BLaER1 (cell line): Measurements from ENCODE around the gene DEPDC5.
A peak's percentile ranks its signal among the peaks of the same experiment; 100 is the strongest.

ENCODE experiments used
- H3K27ac ChIP-seq: shearing (Covaris generic); formaldehyde crosslinking; 2 replicates; pipeline ENCODE4 v1.8.1; 2022
- H3K27me3 ChIP-seq: shearing (Covaris generic); formaldehyde crosslinking; 2 replicates; pipeline ENCODE4 v1.8.1; 2022
- H3K36me3 ChIP-seq: shearing (Covaris generic); formaldehyde crosslinking; 2 replicates; pipeline ENCODE4 v1.8.1; 2022
- H3K4me1 ChIP-seq: shearing (Covaris generic); formaldehyde crosslinking; 2 replicates; pipeline ENCODE4 v1.8.1; 2022
- H3K4me2 ChIP-seq: shearing (Covaris generic); formaldehyde crosslinking; 2 replicates; pipeline ENCODE4 v1.8.1; 2022
- H3K4me3 ChIP-seq: shearing (Covaris generic); formaldehyde crosslinking; 2 replicates; pipeline ENCODE4 v1.8.1; 2022
- H3K9ac ChIP-seq: shearing (Covaris generic); formaldehyde crosslinking; 2 replicates; pipeline ENCODE4 v1.8.1; 2022
- H3K9me3 ChIP-seq: shearing (Covaris generic); formaldehyde crosslinking; 2 replicates; pipeline ENCODE4 v1.8.1; 2022
- H4K20me1 ChIP-seq: shearing (Covaris generic); formaldehyde crosslinking; 2 replicates; pipeline ENCODE4 v1.8.1; 2022
- Cebpa-rat ChIP-seq: shearing (Covaris generic); IDR thresholded peaks from 2 replicates; pipeline ENCODE4 v1.8.1; 2022

The DEPDC5 gene

DNA sequence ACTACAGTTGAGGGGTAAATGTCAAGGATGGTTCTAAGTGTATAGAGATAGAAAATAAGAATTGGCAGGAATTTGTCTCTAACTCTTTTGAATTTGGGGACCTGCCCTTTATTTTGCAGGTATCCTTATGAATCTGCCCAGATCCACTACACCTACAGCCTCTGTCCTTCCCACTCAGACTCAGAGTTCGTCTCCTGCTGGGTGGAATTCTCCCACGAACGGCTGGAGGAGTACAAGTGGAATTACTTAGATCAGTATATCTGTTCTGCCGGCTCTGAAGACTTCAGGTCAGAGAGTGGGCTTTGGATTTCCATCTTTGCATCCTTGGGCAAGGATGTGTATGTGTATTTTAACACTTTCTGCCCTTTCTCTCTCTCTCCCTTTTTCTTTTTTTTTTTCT lies 89.7 kb downstream of the DEPDC5 start:
- no peak for TF ChIP-seq Cebpa-rat
- Histone ChIP-seq H3K9me3 (no peaks in the 10 kb centered on the region), H3K27me3 (no peaks in the 10 kb centered on the region), H3K4me3 (no peak overlapping the region), H3K36me3 (peaks cover 99% of the 10 kb centered on the region), H4K20me1 (no peaks in the 10 kb centered on the region), H3K9ac (no peak overlapping the region), H3K27ac (no peak overlapping the region), H3K4me1 (peaks cover 19% of the 10 kb centered on the region), H3K4me2 (no peak overlapping the region)

DNA sequence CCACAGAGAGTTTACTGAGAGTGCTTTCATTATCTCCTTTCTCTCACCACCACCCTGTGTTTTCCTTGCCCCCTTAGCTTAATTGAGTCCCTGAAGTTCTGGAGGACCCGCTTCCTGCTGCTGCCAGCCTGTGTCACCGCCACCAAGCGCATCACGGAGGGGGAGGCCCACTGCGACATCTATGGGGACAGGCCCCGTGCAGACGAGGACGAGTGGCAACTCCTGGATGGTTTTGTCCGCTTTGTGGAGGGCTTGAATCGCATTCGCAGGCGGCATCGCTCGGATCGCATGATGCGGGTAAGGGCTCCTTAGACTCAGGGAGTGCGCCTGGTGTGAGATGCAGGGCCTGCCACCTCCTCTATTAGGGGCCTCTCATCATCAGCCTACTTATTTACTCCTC lies 91.1 kb downstream of the DEPDC5 start:
- Histone ChIP-seq H3K27ac (no peak overlapping the region), H3K4me2 (no peak overlapping the region), H3K27me3 (no peaks in the 10 kb centered on the region), H3K9me3 (no peaks in the 10 kb centered on the region), H4K20me1 (no peaks in the 10 kb centered on the region), H3K9ac (no peak overlapping the region), H3K4me1 (peaks cover 19% of the 10 kb centered on the region), H3K4me3 (no peak overlapping the region), H3K36me3 (peaks cover 99% of the 10 kb centered on the region)
- no peak for TF ChIP-seq Cebpa-rat

DNA sequence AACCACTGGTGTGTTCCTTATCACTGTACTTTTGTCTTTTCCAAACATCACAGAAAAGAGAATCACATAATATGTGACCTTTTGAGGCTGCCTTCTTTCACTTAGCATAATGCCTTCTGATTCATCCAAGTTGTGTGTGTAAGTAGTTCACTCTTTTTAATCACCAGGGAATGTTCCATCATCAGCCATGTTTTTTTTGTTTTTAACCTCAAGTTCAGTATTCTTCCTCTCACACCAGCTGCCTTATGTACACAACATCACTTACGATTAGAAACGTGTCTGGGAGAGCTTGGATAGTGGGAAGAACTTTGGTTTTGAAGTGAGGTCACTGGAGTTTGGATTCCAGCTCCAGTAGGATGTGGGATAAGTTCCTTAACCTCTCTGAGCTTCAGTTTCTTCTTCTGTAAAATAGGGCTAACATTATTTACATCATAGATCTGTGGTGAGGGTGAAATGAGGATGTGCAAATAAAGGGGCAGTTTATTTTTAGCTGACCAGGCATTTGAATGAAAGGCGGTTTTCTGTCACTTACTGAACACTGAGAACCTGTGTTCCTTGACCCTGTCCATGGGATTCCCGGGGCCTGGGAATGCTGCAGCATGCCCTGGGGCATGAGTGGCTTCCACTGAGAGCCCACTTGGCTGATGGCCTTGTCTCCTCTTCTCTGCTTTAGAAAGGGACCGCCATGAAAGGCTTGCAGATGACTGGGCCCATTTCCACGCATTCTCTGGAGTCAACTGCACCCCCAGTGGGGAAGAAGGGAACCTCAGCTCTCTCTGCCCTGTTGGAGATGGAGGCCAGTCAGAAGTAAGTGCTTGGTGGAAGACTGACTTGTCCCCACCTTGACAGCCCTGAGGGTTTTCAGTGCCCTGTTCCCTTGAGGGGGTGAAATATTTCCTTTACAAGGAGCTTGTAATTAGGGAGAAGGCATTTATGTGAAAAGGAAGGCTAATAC lies 92.6 kb downstream of the DEPDC5 start:
- Histone ChIP-seq H3K4me2 (no peak overlapping the region), H3K4me3 (no peak overlapping the region), H3K9ac (no peak overlapping the region), H3K36me3 (peaks cover 98% of the 10 kb centered on the region), H3K27me3 (no peaks in the 10 kb centered on the region), H3K4me1 (peaks cover 5% of the 10 kb centered on the region), H3K27ac (no peak overlapping the region), H4K20me1 (no peaks in the 10 kb centered on the region), H3K9me3 (no peaks in the 10 kb centered on the region)
- TF ChIP-seq Cebpa-rat, result no peak

DNA sequence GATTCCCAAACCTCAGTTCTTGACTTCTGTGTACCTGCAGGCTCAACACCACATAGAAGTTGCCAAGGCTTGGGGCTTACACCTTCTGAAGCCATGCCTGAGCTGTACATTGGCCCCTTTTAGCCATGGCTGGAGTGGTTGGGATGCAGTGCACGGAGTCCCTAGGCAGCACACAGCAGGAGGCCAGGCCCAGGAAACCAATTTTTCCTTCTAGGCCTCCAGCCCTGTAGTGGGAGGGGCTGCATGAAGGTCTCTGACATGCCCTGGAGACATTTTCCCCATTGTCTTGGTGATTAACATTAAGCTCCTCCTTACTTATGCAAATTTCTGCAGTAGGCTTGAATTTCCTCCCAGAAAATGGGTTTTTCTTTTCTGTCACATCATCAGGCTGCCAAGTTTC lies 94.6 kb downstream of the DEPDC5 start:
- Histone ChIP-seq H3K4me2 (no peak overlapping the region), H4K20me1 (no peaks in the 10 kb centered on the region), H3K27me3 (no peaks in the 10 kb centered on the region), H3K9ac (no peak overlapping the region), H3K27ac (no peak overlapping the region), H3K4me1 (peaks cover 8% of the 10 kb centered on the region), H3K4me3 (no peak overlapping the region), H3K9me3 (no peaks in the 10 kb centered on the region), H3K36me3 (peaks cover 97% of the 10 kb centered on the region)
- no peak for TF ChIP-seq Cebpa-rat

DNA sequence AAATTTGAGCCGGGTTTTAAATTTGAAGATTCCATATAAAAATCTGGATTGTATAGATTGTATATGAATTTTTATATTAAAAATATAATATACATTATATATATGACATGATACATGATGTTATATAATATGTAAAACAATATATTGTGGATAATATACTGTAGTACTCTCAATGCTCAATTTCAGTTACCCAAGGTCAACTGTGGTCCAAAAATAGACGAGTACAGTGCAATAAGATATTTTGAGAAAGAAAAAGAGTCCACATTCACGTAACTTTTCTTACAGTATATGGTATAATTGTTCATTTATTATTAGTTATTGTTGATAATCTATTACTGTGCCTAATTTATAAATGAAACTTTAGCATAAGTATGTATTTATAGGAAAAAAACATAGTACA lies 96.3 kb downstream of the DEPDC5 start:
- TF ChIP-seq Cebpa-rat, result no peak
- Histone ChIP-seq H3K4me3 (no peak overlapping the region), H3K27ac (no peak overlapping the region), H3K4me2 (no peak overlapping the region), H3K36me3 (peaks cover 96% of the 10 kb centered on the region), H3K9me3 (no peaks in the 10 kb centered on the region), H4K20me1 (no peaks in the 10 kb centered on the region), H3K27me3 (no peaks in the 10 kb centered on the region), H3K4me1 (peaks cover 10% of the 10 kb centered on the region), H3K9ac (no peak overlapping the region)

DNA sequence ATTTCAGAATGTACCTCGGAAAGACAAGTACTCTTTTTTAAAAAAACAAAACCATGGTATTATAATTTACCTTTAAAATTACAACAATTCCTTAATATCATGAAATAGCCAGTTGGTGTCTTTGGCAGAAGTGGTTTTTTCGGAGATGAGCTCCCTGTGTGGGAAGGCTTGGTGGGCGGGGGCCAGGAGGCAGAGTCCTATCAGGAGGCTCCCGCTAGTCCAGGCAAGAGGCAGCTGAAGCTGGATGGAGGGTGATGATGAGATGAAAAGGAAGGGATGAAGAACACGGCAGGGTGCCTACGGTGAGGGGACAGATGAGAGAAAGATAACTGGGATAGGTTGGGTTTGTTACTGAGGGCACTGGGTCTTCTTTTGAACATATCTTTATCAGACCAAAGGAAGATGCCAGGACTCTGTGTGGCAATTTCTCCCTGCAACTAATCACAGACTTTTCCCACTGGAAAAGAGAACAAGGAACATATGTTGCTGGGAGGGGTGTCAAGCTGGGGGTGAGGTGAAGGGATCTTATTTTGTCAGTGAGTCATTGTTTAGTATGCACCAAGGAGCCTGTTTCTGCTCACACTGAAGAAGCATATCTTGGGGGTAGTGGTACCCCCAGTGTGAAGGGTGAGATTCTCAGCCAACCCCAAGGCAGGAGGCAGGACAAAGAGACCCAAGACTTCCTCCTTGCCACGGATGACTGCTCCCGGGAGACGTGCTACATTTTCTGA lies 99.0 kb downstream of the DEPDC5 start:
- no peak overlapping the region for H3K4me3 ChIP-seq
- H3K4me2 ChIP-seq, result peak overlapping the region; percentile 48
- no peak for TF ChIP-seq Cebpa-rat
- peaks cover 94% of the 10 kb centered on the region for H3K36me3 ChIP-seq
- H3K9me3 ChIP-seq, result no peaks in the 10 kb centered on the region
- no peak overlapping the region for H3K9ac ChIP-seq
- peaks cover 10% of the 10 kb centered on the region for H3K4me1 ChIP-seq
- no peak overlapping the region for H3K27ac ChIP-seq
- H3K27me3 ChIP-seq, result no peaks in the 10 kb centered on the region
- no peaks in the 10 kb centered on the region for H4K20me1 ChIP-seq

DNA sequence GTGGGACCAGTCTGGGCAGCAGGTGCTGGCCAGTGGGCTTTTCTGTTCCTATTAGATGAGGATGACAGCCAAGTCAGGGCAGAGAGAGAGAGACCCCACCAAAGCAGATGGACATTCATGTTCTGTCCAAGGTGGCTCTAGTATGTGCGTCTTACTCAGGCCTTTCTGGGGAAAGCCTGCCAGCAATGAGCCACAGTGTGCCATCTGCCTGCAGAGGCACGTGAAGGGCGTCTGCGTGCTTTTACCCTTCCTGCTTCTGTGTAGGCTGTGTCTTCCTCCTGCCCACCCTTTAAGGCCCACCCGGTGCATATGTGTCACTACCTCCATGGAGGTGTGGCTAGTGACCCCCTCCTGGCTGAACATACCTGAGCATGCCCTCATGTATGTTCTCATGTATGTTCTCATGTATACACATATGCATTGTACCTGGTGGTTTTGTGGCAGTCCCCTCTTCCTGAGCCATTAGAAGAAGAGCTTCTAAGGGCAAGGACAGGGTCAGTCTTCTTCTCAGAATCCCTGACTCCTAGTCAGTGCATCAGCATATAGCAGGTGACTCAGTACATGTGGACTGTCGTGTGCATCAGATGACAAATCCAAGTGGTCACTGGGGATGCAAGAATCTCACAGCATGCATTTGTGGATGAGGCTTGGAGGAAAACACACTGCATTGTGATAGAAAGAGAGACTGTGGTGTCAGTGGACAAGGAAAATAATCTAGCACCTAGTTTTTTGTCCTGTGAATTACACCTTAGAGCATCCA lies 100.1 kb downstream of the DEPDC5 start:
- Histone ChIP-seq H3K9ac (no peak overlapping the region), H3K27ac (no peak overlapping the region), H4K20me1 (no peaks in the 10 kb centered on the region), H3K4me2 (no peak overlapping the region), H3K4me3 (no peak overlapping the region), H3K27me3 (no peaks in the 10 kb centered on the region), H3K9me3 (no peaks in the 10 kb centered on the region), H3K4me1 (peaks cover 10% of the 10 kb centered on the region), H3K36me3 (peaks cover 88% of the 10 kb centered on the region)
- TF ChIP-seq Cebpa-rat, result no peak

DNA sequence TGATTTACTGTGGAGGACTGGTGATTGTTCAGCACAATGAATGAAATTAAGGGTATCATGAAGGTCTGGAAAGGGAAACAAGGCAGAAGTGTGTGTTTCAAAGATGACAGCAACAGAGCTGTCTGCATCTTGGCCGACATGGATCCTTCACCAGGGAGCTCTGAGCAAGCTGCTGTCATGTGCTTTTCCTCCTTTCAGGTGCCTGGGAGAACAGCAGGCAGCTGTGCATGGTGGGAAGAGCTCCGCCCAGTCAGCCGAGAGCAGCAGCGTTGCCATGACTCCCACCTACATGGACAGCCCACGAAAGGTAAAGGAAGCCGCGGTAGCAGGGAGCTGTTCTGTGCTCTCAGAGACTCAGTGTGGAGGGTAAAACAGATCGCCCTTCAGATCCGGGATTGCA lies 103.4 kb downstream of the DEPDC5 start:
- H4K20me1 ChIP-seq, result no peaks in the 10 kb centered on the region
- H3K9me3 ChIP-seq, result no peaks in the 10 kb centered on the region
- no peak overlapping the region for H3K4me2 ChIP-seq
- no peak overlapping the region for H3K9ac ChIP-seq
- no peak for TF ChIP-seq Cebpa-rat
- H3K36me3 ChIP-seq, result peaks cover 87% of the 10 kb centered on the region
- no peak overlapping the region for H3K4me3 ChIP-seq
- H3K27ac ChIP-seq, result no peak overlapping the region
- H3K4me1 ChIP-seq, result peaks cover 10% of the 10 kb centered on the region
- no peaks in the 10 kb centered on the region for H3K27me3 ChIP-seq

DNA sequence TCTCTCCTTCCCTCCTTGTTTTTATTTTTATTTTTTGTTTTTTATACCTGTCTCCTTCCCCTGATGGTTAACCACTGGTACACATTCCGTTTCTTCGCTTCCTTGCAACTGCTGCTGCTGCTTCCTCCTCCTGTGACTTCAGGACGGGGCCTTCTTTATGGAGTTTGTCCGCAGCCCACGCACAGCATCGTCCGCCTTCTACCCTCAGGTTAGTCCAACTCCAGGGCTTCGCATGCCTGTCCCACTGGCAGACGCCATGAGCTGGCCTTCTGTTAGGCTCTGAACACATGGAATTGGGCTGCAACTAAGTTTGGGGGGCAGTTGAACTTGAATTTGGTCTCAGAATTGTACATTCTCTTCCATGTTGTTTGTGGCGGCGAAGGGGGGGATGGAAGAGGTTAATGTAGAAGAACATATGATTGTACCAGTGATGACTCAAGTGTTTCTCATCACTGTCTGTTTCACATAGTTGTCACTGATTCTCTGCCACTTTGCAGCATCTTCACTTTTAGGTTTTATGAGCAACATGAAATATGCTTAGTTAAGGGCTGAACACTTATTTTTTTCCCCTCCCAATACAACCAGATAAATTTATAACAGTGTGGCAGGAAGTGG lies 107.5 kb downstream of the DEPDC5 start:
- Histone ChIP-seq H3K36me3 (peaks cover 84% of the 10 kb centered on the region), H3K27me3 (no peaks in the 10 kb centered on the region), H3K4me1 (no peaks in the 10 kb centered on the region), H3K9me3 (no peaks in the 10 kb centered on the region), H3K9ac (no peak overlapping the region), H3K4me3 (no peak overlapping the region), H3K27ac (no peak overlapping the region), H3K4me2 (no peak overlapping the region), H4K20me1 (no peaks in the 10 kb centered on the region)
- no peak for TF ChIP-seq Cebpa-rat
